Esophagus squamous epithelium (tissue), 4 donors: ENCODE data around the gene RAPGEF5.

Experiments
- POLR2A ChIP-seq, 4 donors: fragments of 450-650 bp; IDR thresholded peaks; one replicate each; pipeline ENCODE4 v1.6.1; 2017; ENCODE audit warnings: antibody characterized with exemption in 4 of 4, mild to moderate bottlenecking in 4 of 4, moderate library complexity in 3 of 4
- TF ChIP-seq, protein P1 (sequence below), 6 experiments: fragments of 450-650 bp in 4 of 6; fragments of 200-600 bp in 2 of 6; sonication (generic) in 2 of 6; IDR thresholded peaks; one replicate each; pipeline ENCODE4 v1.5.1; 2016 to 2019; ENCODE audit warnings: antibody characterized with exemption in 6 of 6, mild to moderate bottlenecking in 4 of 6, moderate library complexity in 4 of 6

DNA sequence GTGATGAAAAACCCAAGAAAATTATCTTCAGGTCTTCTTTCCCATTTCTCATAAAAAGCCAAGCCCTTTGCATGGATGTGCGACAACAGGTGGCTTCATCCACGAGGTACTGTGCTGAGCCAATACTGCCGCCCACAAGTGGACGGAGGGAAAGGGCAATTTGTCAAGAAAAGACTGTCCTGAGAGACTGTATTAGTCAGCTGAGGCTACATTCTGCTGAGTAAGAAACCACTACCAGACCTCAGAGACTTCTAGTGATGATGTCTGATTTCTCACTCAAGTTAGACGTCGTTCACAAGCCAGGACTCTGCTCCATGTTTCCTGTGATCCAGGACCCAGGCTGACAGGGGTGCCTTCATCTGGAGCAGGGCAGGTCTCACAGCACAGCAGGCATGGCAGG is 239.7 kb downstream of the RAPGEF5 start:
- no peak for TF ChIP-seq POLR2A (IDR thresholded peaks at IDR 0.05)
- TF ChIP-seq, protein P1, sequence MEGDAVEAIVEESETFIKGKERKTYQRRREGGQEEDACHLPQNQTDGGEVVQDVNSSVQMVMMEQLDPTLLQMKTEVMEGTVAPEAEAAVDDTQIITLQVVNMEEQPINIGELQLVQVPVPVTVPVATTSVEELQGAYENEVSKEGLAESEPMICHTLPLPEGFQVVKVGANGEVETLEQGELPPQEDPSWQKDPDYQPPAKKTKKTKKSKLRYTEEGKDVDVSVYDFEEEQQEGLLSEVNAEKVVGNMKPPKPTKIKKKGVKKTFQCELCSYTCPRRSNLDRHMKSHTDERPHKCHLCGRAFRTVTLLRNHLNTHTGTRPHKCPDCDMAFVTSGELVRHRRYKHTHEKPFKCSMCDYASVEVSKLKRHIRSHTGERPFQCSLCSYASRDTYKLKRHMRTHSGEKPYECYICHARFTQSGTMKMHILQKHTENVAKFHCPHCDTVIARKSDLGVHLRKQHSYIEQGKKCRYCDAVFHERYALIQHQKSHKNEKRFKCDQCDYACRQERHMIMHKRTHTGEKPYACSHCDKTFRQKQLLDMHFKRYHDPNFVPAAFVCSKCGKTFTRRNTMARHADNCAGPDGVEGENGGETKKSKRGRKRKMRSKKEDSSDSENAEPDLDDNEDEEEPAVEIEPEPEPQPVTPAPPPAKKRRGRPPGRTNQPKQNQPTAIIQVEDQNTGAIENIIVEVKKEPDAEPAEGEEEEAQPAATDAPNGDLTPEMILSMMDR (IDR thresholded peaks at IDR 0.05), result no peak
